Panc1 (cell line): Measurements from ENCODE around the gene FCAMR.

ENCODE experiments used
- CTCF ChIP-seq: fragments of 450-650 bp; IDR thresholded peaks from 2 replicates; pipeline ENCODE4 v1.5.1; 2017; ENCODE audit warnings: mild to moderate bottlenecking
- POLR2AphosphoS5 ChIP-seq: IDR thresholded peaks from 2 replicates; pipeline ENCODE4 v1.6.1; 2012; ENCODE audit warnings: mild to moderate bottlenecking, low read depth, low read length, moderate library complexity
- REST ChIP-seq, 2 experiments: IDR thresholded peaks; 2 replicates each; pipeline ENCODE4 v1.6.1; 2011 to 2012; ENCODE audit warnings: low read depth in 2 of 2, control low read depth in 1 of 2, low read length in 1 of 2, mild to moderate bottlenecking in 1 of 2, moderate library complexity in 1 of 2; ENCODE audit not compliant: insufficient read depth in 1 of 2

- TF ChIP-seq CTCF (no peak), REST (IDR thresholded peaks at IDR 0.05; ENCODE audit: insufficient read depth in 1 of 2, low read depth in 2 of 2, low read length in 1 of 2) (no peak), POLR2AphosphoS5 (no peak)
Observed at GRCh38 chr1:206962272-206962671, 8.0 kb downstream of the FCAMR start.
